Vagina (tissue), 2 donors: ENCODE results near the gene STARD13. TPM values are rescaled to one million over a fixed set of nuclear protein-coding genes. Genes with fewer than 3 reads are reported as not detected.

ENCODE experiments used
- DNase-seq, 2 donors: peaks; one replicate each; pipeline ENCODE4 v3.0.0-alpha.2; 2017; ENCODE audit errors: extremely low spot score in 2 of 2
- H3K27ac ChIP-seq: fragments of 200-600 bp; sonication (generic); one replicate; pipeline ENCODE4 v1.5.1; 2019
- H3K27me3 ChIP-seq: fragments of 200-600 bp; sonication (generic); one replicate; pipeline ENCODE4 v1.5.1; 2019
- H3K36me3 ChIP-seq, 2 donors: fragments of 200-600 bp; sonication (generic); one replicate each; pipeline ENCODE4 v1.5.1; 2017 to 2019
- H3K4me1 ChIP-seq: fragments of 200-600 bp; sonication (generic); one replicate; pipeline ENCODE4 v1.5.1; 2019
- H3K4me3 ChIP-seq, 2 donors: fragments of 200-600 bp; sonication (generic); 1 replicate in 1 of 2; 2 replicates in 1 of 2; pipeline ENCODE4 v1.5.1; 2016 to 2019
- H3K9me3 ChIP-seq: fragments of 200-600 bp; sonication (generic); one replicate; pipeline ENCODE4 v1.5.1; 2019
- CTCF ChIP-seq, 3 experiments: fragments of 450-650 bp in 2 of 3; fragments of 200-600 bp in 1 of 3; sonication (generic) in 1 of 3; IDR thresholded peaks; one replicate each; pipeline ENCODE4 v1.5.1; 2017 to 2019; ENCODE audit warnings: antibody characterized with exemption in 3 of 3, mild to moderate bottlenecking in 2 of 3, moderate library complexity in 2 of 3
- POLR2A ChIP-seq, 2 donors: fragments of 450-650 bp; IDR thresholded peaks; one replicate each; pipeline ENCODE4 v1.6.1; 2017; ENCODE audit warnings: antibody characterized with exemption in 2 of 2, mild to moderate bottlenecking in 2 of 2, moderate library complexity in 2 of 2
- POLR2AphosphoS5 ChIP-seq, 2 donors: sonication (generic); formaldehyde crosslinking; IDR thresholded peaks; one replicate each; pipeline ENCODE4 v1.9.0; 2017; ENCODE audit warnings: antibody characterized with exemption in 2 of 2, mild to moderate bottlenecking in 2 of 2, low read depth in 1 of 2; ENCODE audit not compliant: insufficient read depth in 1 of 2
- intact Hi-C: fragments of 100-400 bp; cut with DNase I; formaldehyde crosslinking; loops from one replicate; pipeline ENCODE4 v1.15.1; 2023
- total RNA-seq: library from RNA; depleted of rRNA; stranded (reverse); fragments of >200 nt; gene quantifications from one replicate; pipeline ENCODE4 v1.2.3, GENCODE V29; 2016

STARD13 gene
- total RNA-seq, 1 donor from 2014 or later: 33.1 TPM

GRCh38 chr13:33175991-33176390 lies 109.6 kb downstream of the STARD13 start:
- no peak for TF ChIP-seq POLR2A (IDR thresholded peaks at IDR 0.05)
- TF ChIP-seq CTCF (IDR thresholded peaks at IDR 0.05): no peak
- no peak for TF ChIP-seq POLR2AphosphoS5 (IDR thresholded peaks at IDR 0.05; ENCODE audit: insufficient read depth in 1 of 2, low read depth in 1 of 2)
- Histone ChIP-seq H3K9me3 (no peaks in the 10 kb centered on the region), H3K27me3 (no peaks in the 10 kb centered on the region), H3K4me3 (no peak overlapping the region), H3K27ac (peak overlapping the region; percentile 74), H3K36me3 (no peaks in the 10 kb centered on the region), H3K4me1 (peaks cover 38% of the 10 kb centered on the region)
- no peak for DNase-seq
- intact Hi-C loops: no loop called here

DNA sequence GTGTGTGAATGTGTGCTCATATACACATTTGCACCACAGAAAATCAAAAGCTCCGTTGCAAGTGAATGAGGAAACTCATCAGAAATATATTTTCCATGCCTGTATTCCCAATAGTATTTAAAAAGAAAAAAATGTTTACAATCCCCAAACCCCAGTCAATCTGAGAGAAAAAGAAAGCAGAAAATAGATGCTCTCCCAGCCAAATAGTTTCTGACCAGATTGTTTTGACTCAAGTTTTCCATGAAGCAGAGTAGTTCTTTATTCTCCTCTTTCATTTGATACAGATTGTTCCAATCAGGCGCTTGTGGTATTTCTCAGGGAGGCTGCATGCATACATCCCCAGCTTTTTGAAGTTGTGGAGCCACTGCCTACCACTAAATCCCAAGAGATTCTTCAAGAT lies 110.6 kb downstream of the STARD13 start:
- TF ChIP-seq POLR2AphosphoS5 (IDR thresholded peaks at IDR 0.05; ENCODE audit: insufficient read depth in 1 of 2, low read depth in 1 of 2): peak in 1 of 2 donors; percentile 28
- TF ChIP-seq CTCF (IDR thresholded peaks at IDR 0.05): no peak
- Histone ChIP-seq H3K36me3 (no peaks in the 10 kb centered on the region), H3K4me3 (no peak overlapping the region), H3K4me1 (peaks cover 38% of the 10 kb centered on the region), H3K9me3 (no peaks in the 10 kb centered on the region), H3K27ac (peak overlapping the region; percentile 74), H3K27me3 (no peaks in the 10 kb centered on the region)
- DNase-seq: no peak
- intact Hi-C loops: no loop called here

DNA sequence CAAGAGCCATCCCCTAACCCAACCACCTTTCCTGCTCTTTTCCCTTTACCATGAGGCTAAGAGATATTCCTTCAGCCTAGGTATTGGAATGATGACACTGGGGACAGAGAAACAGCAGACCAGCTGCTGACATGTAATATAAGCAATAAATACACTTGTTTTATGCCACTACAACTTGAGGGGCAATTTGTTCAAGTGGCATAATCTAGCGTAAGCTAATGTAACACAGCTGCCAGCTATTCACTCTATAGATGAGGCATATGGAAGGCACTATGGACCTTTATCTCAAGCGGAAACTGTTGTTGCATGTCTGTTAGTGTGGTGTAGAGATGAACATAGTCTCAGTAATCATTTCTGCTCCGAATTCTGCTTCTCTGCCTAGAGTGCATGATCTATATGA lies 111.1 kb downstream of the STARD13 start:
- no peak for DNase-seq
- intact Hi-C loops: no loop called here
- Histone ChIP-seq H3K4me3 (no peak overlapping the region), H3K27ac (peak overlapping the region; percentile 74), H3K9me3 (no peaks in the 10 kb centered on the region), H3K27me3 (no peaks in the 10 kb centered on the region), H3K4me1 (peaks cover 38% of the 10 kb centered on the region), H3K36me3 (no peaks in the 10 kb centered on the region)
- TF ChIP-seq CTCF (IDR thresholded peaks at IDR 0.05) (no peak), POLR2A (IDR thresholded peaks at IDR 0.05) (no peak), POLR2AphosphoS5 (IDR thresholded peaks at IDR 0.05; ENCODE audit: insufficient read depth in 1 of 2, low read depth in 1 of 2) (no peak)

DNA sequence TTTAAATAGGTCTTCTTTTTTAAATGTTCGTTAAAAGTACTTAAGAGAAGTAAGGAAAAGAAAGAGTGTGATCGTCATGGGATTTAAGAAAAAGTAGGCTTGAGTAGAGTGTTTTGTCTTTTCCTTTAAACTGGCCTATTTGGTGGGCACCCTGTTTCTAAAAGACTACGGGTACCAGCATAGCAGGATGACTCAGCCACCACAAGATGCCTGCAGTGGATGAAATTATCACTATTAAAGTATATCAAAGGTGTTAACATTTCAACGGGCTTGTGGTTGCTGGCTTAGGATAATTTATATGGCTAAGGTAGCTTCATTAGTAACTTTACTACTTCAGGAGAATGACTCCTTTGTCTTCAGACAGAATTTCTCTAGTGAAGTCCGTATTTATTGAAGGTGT lies 112.6 kb downstream of the STARD13 start:
- Histone ChIP-seq H3K27me3 (no peaks in the 10 kb centered on the region), H3K4me1 (peaks cover 37% of the 10 kb centered on the region), H3K4me3 (no peak overlapping the region), H3K9me3 (no peaks in the 10 kb centered on the region), H3K36me3 (no peaks in the 10 kb centered on the region), H3K27ac (no peak overlapping the region)
- DNase-seq: no peak
- TF ChIP-seq CTCF (IDR thresholded peaks at IDR 0.05) (no peak), POLR2AphosphoS5 (IDR thresholded peaks at IDR 0.05; ENCODE audit: insufficient read depth in 1 of 2, low read depth in 1 of 2) (no peak), POLR2A (IDR thresholded peaks at IDR 0.05) (no peak)
- intact Hi-C loops: no loop called here

DNA sequence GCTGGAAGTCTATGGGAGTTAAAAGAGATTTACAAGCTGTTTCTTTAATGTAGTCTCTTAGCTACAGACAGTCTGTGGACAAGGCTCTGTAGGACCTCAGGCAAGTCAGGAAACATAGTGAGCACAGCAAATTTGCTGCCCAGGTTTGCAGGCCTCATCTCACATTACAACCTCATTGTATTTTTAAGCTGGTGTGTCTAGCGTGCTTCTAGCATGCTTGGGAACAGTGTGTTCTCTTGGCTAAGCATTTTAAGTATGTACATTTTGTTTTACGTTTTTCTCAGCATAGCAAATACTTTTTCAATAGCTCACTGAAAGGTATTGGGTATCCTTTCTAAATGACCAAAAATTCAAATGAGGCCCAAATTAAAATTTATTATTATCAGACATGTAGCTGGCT lies 113.2 kb downstream of the STARD13 start:
- TF ChIP-seq POLR2AphosphoS5 (IDR thresholded peaks at IDR 0.05; ENCODE audit: insufficient read depth in 1 of 2, low read depth in 1 of 2): no peak
- TF ChIP-seq POLR2A (IDR thresholded peaks at IDR 0.05): no peak
- TF ChIP-seq CTCF (IDR thresholded peaks at IDR 0.05): no peak
- no peak for DNase-seq
- Histone ChIP-seq H3K4me1 (peaks cover 37% of the 10 kb centered on the region), H3K27me3 (no peaks in the 10 kb centered on the region), H3K36me3 (no peaks in the 10 kb centered on the region), H3K27ac (no peak overlapping the region), H3K9me3 (no peaks in the 10 kb centered on the region), H3K4me3 (no peak overlapping the region)
- intact Hi-C loops: no loop called here
